OCI-LY3 (cell line): ENCODE measurements around the gene EPHB6.
A peak's percentile ranks its signal among the peaks of the same experiment; 100 is the strongest.

ENCODE experiments used
- H2AFZ ChIP-seq: fragments of 200-600, 300-600 bp; shearing (Covaris generic); 2 replicates; pipeline ENCODE4 v1.6.0; 2014; ENCODE audit warnings: antibody characterized with exemption, low read depth, low read length
- H3K27ac ChIP-seq: fragments of 200-600, 300-600 bp; sonication (generic); 2 replicates; pipeline ENCODE4 v1.5.1; 2014; ENCODE audit warnings: mild to moderate bottlenecking, low read length, moderate library complexity, mixed read lengths
- H3K27me3 ChIP-seq: fragments of 200-600, 300-600 bp; sonication (generic); 2 replicates; pipeline ENCODE4 v1.6.1; 2014; ENCODE audit warnings: low read depth, low read length, mixed read lengths
- H3K36me3 ChIP-seq: fragments of 200-600, 300-600 bp; sonication (generic); replicated peaks from 2 replicates; pipeline ENCODE3; 2014; ENCODE audit warnings: low read depth, low read length, mixed read lengths
- H3K4me1 ChIP-seq: fragments of 300-600, 200-600 bp; sonication (generic); 2 replicates; pipeline ENCODE4 v1.6.1; 2014; ENCODE audit warnings: low read length, mixed read lengths
- H3K4me2 ChIP-seq: fragments of 200-600, 300-600 bp; sonication (generic); 2 replicates; pipeline ENCODE4 v1.6.1; 2014; ENCODE audit warnings: low read length, mixed read lengths
- H3K4me3 ChIP-seq: fragments of 300-600, 200-600 bp; sonication (generic); 2 replicates; pipeline ENCODE4 v1.5.1; 2014; ENCODE audit warnings: antibody characterized with exemption, mild to moderate bottlenecking, low read length, moderate library complexity
- H3K79me2 ChIP-seq: fragments of 300-600, 200-600 bp; shearing (Covaris generic); 2 replicates; pipeline ENCODE4 v1.6.1; 2014; ENCODE audit warnings: mild to moderate bottlenecking, low read length, mixed read lengths
- H3K9ac ChIP-seq: fragments of 300-600, 200-600 bp; shearing (Covaris generic); 2 replicates; pipeline ENCODE4 v1.6.0; 2014; ENCODE audit warnings: mild to moderate bottlenecking, low read length, moderate library complexity
- H3K9me3 ChIP-seq: fragments of 200-600, 300-600 bp; shearing (Covaris generic); 2 replicates; pipeline ENCODE4 v1.6.1; 2014; ENCODE audit warnings: low read length, mixed read lengths; ENCODE audit not compliant: insufficient read depth
- H4K20me1 ChIP-seq: fragments of 200-600, 300-600 bp; sonication (generic); 2 replicates; pipeline ENCODE4 v1.6.1; 2016; ENCODE audit warnings: low read length, mixed read lengths; ENCODE audit not compliant: insufficient read depth
- CTCF ChIP-seq: fragments of 200-600, 300-600 bp; sonication (generic); IDR thresholded peaks from 2 replicates; pipeline ENCODE4 v1.5.1; 2014; ENCODE audit warnings: antibody characterized with exemption, low read length, low read depth
- EZH2phosphoT487 ChIP-seq: fragments of 200-600 bp; shearing (Covaris generic); IDR thresholded peaks from 2 replicates; pipeline ENCODE4 v1.6.1; 2018; ENCODE audit warnings: antibody characterized with exemption, mixed run types, low read depth

Gene EPHB6

GRCh38 chr7:142864980-142865747, 10.3 kb downstream of the EPHB6 start:
- Histone ChIP-seq H3K27ac (no peak overlapping the region), H3K4me3 (no peak overlapping the region), H2AFZ (no peak overlapping the region), H3K79me2 (no peaks in the 10 kb centered on the region), H3K36me3 (no peaks in the 10 kb centered on the region), H3K4me1 (no peaks in the 10 kb centered on the region), H4K20me1 (no peaks in the 10 kb centered on the region), H3K9ac (no peak overlapping the region), H3K27me3 (peaks cover 21% of the 10 kb centered on the region), H3K4me2 (no peak overlapping the region), H3K9me3 (no peaks in the 10 kb centered on the region)
- TF ChIP-seq EZH2phosphoT487 (no peak), CTCF (no peak)

GRCh38 chr7:142865766-142866165, 10.9 kb downstream of the EPHB6 start:
- Histone ChIP-seq H2AFZ (no peak overlapping the region), H4K20me1 (no peaks in the 10 kb centered on the region), H3K4me1 (no peaks in the 10 kb centered on the region), H3K4me3 (no peak overlapping the region), H3K9ac (no peak overlapping the region), H3K79me2 (no peaks in the 10 kb centered on the region), H3K4me2 (no peak overlapping the region), H3K9me3 (no peaks in the 10 kb centered on the region), H3K36me3 (no peaks in the 10 kb centered on the region), H3K27ac (no peak overlapping the region), H3K27me3 (peaks cover 15% of the 10 kb centered on the region)
- TF ChIP-seq EZH2phosphoT487: no peak
- TF ChIP-seq CTCF: no peak

GRCh38 chr7:142866361-142867096, 11.7 kb downstream of the EPHB6 start:
- Histone ChIP-seq H3K27ac (no peak overlapping the region), H3K4me2 (no peak overlapping the region), H2AFZ (no peak overlapping the region), H3K4me3 (no peak overlapping the region), H3K9ac (no peak overlapping the region), H3K27me3 (peaks cover 12% of the 10 kb centered on the region), H3K79me2 (no peaks in the 10 kb centered on the region), H3K9me3 (no peaks in the 10 kb centered on the region), H3K4me1 (no peaks in the 10 kb centered on the region), H4K20me1 (no peaks in the 10 kb centered on the region), H3K36me3 (no peaks in the 10 kb centered on the region)
- TF ChIP-seq EZH2phosphoT487 (no peak), CTCF (peak; percentile 72)

- Histone ChIP-seq H3K9ac (no peak overlapping the region), H3K4me2 (no peak overlapping the region), H2AFZ (no peak overlapping the region), H3K27ac (no peak overlapping the region), H3K36me3 (no peaks in the 10 kb centered on the region), H3K4me1 (no peaks in the 10 kb centered on the region), H3K27me3 (peaks cover 8% of the 10 kb centered on the region), H3K4me3 (no peak overlapping the region), H3K79me2 (no peaks in the 10 kb centered on the region), H4K20me1 (no peaks in the 10 kb centered on the region), H3K9me3 (no peaks in the 10 kb centered on the region)
- TF ChIP-seq EZH2phosphoT487 (no peak), CTCF (no peak)
Measured at GRCh38 chr7:142867097-142867378, 12.2 kb downstream of the EPHB6 start.
